Measurements from ENCODE around the gene SELP. TPM values are rescaled to one million over a fixed set of nuclear protein-coding genes. Genes with fewer than 3 reads are reported as not detected.

The SELP gene
- total and polyA plus RNA-seq, 2 of the 8 experiments (the other 6 are each of a cell fraction or from before 2014, with no cell fraction given) = not detected

DNA sequence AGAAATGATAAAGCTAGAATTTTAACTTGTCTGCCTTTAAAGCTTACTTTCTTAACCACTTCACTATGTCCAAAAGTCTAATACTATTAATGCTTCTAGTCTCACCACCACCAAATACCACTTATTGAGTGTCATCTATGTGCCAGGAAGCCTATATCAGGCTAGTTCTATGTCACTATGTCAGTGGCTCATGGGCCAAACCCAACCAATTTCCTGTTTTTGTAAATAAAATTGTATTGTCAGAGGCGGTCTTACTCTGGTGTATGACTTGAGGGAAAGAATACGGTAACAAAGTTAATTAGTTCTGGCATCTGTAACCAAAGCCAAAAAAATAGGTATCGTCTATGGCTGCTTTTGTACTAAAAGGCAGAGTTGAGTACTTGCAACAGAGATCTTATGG lies 58.5 kb downstream of the SELP start:
- Histone ChIP-seq H2BK12ac (ENCODE audit: low read depth, low read length) (no peak overlapping the region), H3K9me3 (ENCODE audit: insufficient read depth in 2 of 2, low read depth in 1 of 2, low read length in 1 of 2) (no peaks in the 10 kb centered on the region), H3K27me3 (replicated peaks in 1 of 4; ENCODE audit: control insufficient read depth in 3 of 4, extremely low read depth in 1 of 4, insufficient read depth in 3 of 4, low read length in 3 of 4) (no peaks in the 10 kb centered on the region), H2BK5ac (ENCODE audit: low read depth, low read length) (no peak overlapping the region), H3K4me2 (ENCODE audit: insufficient read depth in 1 of 2, low read depth in 2 of 2, low read length in 2 of 2) (no peak overlapping the region), H3K36me3 (ENCODE audit: control insufficient read depth in 2 of 4, insufficient read depth in 4 of 4, low read length in 3 of 4) (no peaks in the 10 kb centered on the region), H3K23ac (ENCODE audit: insufficient read length) (no peak overlapping the region), H3K18ac (ENCODE audit: extremely low read depth, low read length) (no peak overlapping the region), H3K4me1 (replicated peaks in 1 of 4; ENCODE audit: control insufficient read depth in 3 of 4, insufficient read depth in 4 of 4, low read length in 3 of 4) (no peaks in the 10 kb centered on the region), H2BK20ac (ENCODE audit: low read length) (no peak overlapping the region), H3K4me3 (ENCODE audit: extremely low read depth in 1 of 4, insufficient read depth in 2 of 4, low read depth in 3 of 4, low read length in 4 of 4) (no peak overlapping the region), H2BK15ac (ENCODE audit: low read length) (no peak overlapping the region), H3K14ac (ENCODE audit: insufficient read length) (no peak overlapping the region), H3K27ac (ENCODE audit: low read depth, low read length) (no peak overlapping the region), H3K79me2 (ENCODE audit: control insufficient read depth in 1 of 2, insufficient read depth in 2 of 2, low read length in 2 of 2) (no peaks in the 10 kb centered on the region), H2AK5ac (ENCODE audit: low read depth, low read length) (no peak overlapping the region), H4K5ac (ENCODE audit: insufficient read length, low read depth, low read length) (no peak overlapping the region), H4K20me1 (replicated peaks in 1 of 2; ENCODE audit: control insufficient read depth in 1 of 2, insufficient read depth in 2 of 2, low read length in 2 of 2) (no peaks in the 10 kb centered on the region), H4K91ac (replicated peaks; ENCODE audit: insufficient read length, low read length) (no peak overlapping the region), H2AFZ (ENCODE audit: low read length) (no peak overlapping the region), H3K79me1 (ENCODE audit: low read depth, low read length) (no peaks in the 10 kb centered on the region), H3K56ac (replicated peaks; ENCODE audit: insufficient read length, low read depth, low read length) (no peak overlapping the region), H3K9ac (replicated peaks in 1 of 4; ENCODE audit: extremely low read depth in 1 of 4, low read depth in 3 of 4, low read length in 3 of 4) (no peak overlapping the region), H2BK120ac (replicated peaks; ENCODE audit: low read depth, low read length) (no peak overlapping the region), H4K8ac (ENCODE audit: extremely low read depth, insufficient read depth, low read length) (no peak overlapping the region), H3K4ac (replicated peaks; ENCODE audit: insufficient read length, low read depth, low read length) (no peak overlapping the region), H3K23me2 (ENCODE audit: low read depth, low read length) (no peaks in the 10 kb centered on the region; the same call in 1 of the 2 replicates)
- POLR2A ChIA-PET (ENCODE audit: partially characterized antibody) = no interaction called here
- 93% methylated on average over 3 of the region's 3 CpGs; no CpG with 5 or more reads in 1 of the 2 experiments for WGBS, 2 experiments (ENCODE audit: extremely low coverage in 1 of 2, insufficient coverage in 1 of 2, insufficient read length in 1 of 2, insufficient replicate concordance in 2 of 2, low coverage in 1 of 2, low lambda C conversion rate in 2 of 2, missing lambda C conversion rate in 1 of 2)
- DNase-seq (ENCODE audit: low read depth in 1 of 2, low spot score in 2 of 2) = no peak
- no peak for FAIRE-seq
- CTCF ChIA-PET (ENCODE audit: partially characterized antibody) = interaction anchor here (0.6 to 1.2 kb wide), 3 partner anchors 15 to 218 kb away, joined by 3 read pairs; partner anchors contain the start of gene F5
- TF ChIP-seq EGR1 (IDR thresholded peaks at IDR 0.05; ENCODE audit: borderline replicate concordance, low read depth, low read length) (no peak), RAD21 (IDR thresholded peaks at IDR 0.05 in 1 of 2, conservative IDR thresholded peaks at IDR 0.05 in 1 of 2; ENCODE audit: low read depth in 2 of 2, low read length in 2 of 2) (no peak), POLR2AphosphoS5 (IDR thresholded peaks at IDR 0.05; ENCODE audit: low read depth, low read length) (no peak), HDAC2 (IDR thresholded peaks at IDR 0.05; ENCODE audit: borderline replicate concordance in 1 of 2, low read depth in 2 of 2, low read length in 2 of 2) (no peak), CHD2 (IDR thresholded peaks at IDR 0.05; ENCODE audit: low read length) (no peak), TAF7 (optimal IDR thresholded peaks at IDR 0.05; ENCODE audit: borderline replicate concordance, low read depth, low read length) (no peak), KDM1A (IDR thresholded peaks at IDR 0.05; ENCODE audit: borderline replicate concordance, low read length) (no peak), TAF1 (IDR thresholded peaks at IDR 0.05; ENCODE audit: low read depth, low read length) (no peak), BRCA1 (IDR thresholded peaks at IDR 0.05; ENCODE audit: low read depth, low read length) (no peak), ZNF274 (IDR thresholded peaks at IDR 0.05; ENCODE audit: borderline replicate concordance, extremely low read depth, low read length) (no peak), FOSL1 (IDR thresholded peaks at IDR 0.05; ENCODE audit: insufficient read depth, low read depth, low read length) (no peak), SUZ12 (IDR thresholded peaks at IDR 0.05; ENCODE audit: low read length) (no peak), KDM5A (IDR thresholded peaks at IDR 0.05; ENCODE audit: low read length) (no peak), SAP30 (IDR thresholded peaks at IDR 0.05; ENCODE audit: insufficient read depth, insufficient replicate concordance, low read length) (no peak), NRF1 (IDR thresholded peaks at IDR 0.05; ENCODE audit: low read depth, low read length) (no peak)
